Breast epithelium (tissue), 3 donors: ENCODE data around the gene ZFYVE26.

Source experiments
- CTCF ChIP-seq, 3 donors: fragments of 450-650 bp; IDR thresholded peaks; one replicate each; pipeline ENCODE4 v1.5.1; 2016 to 2017; ENCODE audit warnings: antibody characterized with exemption in 3 of 3, mild to moderate bottlenecking in 3 of 3, moderate library complexity in 3 of 3
- POLR2A ChIP-seq: fragments of 450-650 bp; IDR thresholded peaks from one replicate; pipeline ENCODE4 v1.6.1; 2016; ENCODE audit warnings: antibody characterized with exemption, mild to moderate bottlenecking, moderate library complexity

GRCh38 chr14:67698179-67698578 lies 118.2 kb downstream of the ZFYVE26 start:
- TF ChIP-seq CTCF (IDR thresholded peaks at IDR 0.05) (no peak), POLR2A (no peak)
